GM12892 (cell line): ENCODE measurements around the gene XPR1.

Experiments
- POLR2A ChIP-seq: IDR thresholded peaks from 2 replicates; pipeline ENCODE4 v1.6.1; 2011; ENCODE audit warnings: low read depth, low read length, control low read depth
- POLR2AphosphoS5 ChIP-seq: IDR thresholded peaks from 2 replicates; pipeline ENCODE4 v1.6.1; 2011; ENCODE audit warnings: low read depth, low read length, control low read depth
- TAF1 ChIP-seq: IDR thresholded peaks from 2 replicates; pipeline ENCODE4 v1.6.1; 2011; ENCODE audit warnings: low read depth, mild to moderate bottlenecking, control low read depth, low read length, borderline replicate concordance

DNA sequence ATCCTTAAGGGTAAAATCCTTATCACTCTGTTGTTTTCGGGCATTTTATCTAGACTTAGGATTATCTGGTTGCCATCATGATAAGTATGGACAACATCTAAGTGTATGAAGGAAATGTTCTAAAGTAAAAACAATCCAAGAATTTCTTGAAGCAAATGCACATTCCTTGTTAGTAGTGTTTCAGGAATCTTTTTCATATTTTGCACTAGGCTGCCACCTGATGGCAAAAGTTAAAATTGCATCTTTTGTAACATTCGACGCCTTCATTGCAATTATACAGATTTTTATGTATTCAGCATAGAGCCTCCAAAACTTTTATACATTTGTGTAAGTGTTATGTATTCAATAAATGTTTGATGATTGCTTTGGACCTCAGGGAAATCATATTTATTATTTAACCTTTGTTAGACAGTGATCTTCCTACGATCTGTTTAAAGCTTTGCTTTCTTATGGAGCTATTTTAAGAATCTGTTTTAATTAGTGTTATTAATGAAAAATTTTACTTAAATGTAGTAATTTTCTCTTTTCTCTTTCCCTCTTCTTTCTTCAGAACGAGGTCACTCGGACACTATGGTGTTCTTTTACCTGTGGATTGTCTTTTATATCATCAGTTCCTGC, 231.4 kb downstream of the XPR1 start:
- TF ChIP-seq TAF1 = no peak
- no peak for TF ChIP-seq POLR2A
- TF ChIP-seq POLR2AphosphoS5 = no peak
